Subcutaneous adipose tissue (tissue), 4 donors: Measurements from ENCODE around the gene CDK17. TPM values are rescaled to one million over a fixed set of nuclear protein-coding genes. Genes with fewer than 3 reads are reported as not detected.

Source experiments
- CTCF ChIP-seq: fragments of 450-650 bp; IDR thresholded peaks from one replicate; pipeline ENCODE4 v1.5.1; 2016; ENCODE audit warnings: low read depth, mild to moderate bottlenecking, control low read depth, antibody characterized with exemption, moderate library complexity
- total RNA-seq, 4 donors: library from RNA; depleted of rRNA; stranded (reverse); fragments of >200 nt; gene quantifications; one replicate each; pipeline ENCODE4 v1.1.0, GENCODE V29; 2016

Gene CDK17
- total RNA-seq, 4 donors from 2014 or later = 54.7 to 83.5 (median 63.2) TPM

- TF ChIP-seq CTCF = no peak
Observed at GRCh38 chr12:96261557-96261956, 138.7 kb downstream of the CDK17 start.

GRCh38 chr12:96260644-96261043 lies 139.6 kb downstream of the CDK17 start:
- no peak for TF ChIP-seq CTCF

- no peak for TF ChIP-seq CTCF
Observed at GRCh38 chr12:96260231-96260630, 140.0 kb downstream of the CDK17 start.

GRCh38 chr12:96258104-96258961 lies 141.9 kb downstream of the CDK17 start:
- no peak for TF ChIP-seq CTCF

DNA sequence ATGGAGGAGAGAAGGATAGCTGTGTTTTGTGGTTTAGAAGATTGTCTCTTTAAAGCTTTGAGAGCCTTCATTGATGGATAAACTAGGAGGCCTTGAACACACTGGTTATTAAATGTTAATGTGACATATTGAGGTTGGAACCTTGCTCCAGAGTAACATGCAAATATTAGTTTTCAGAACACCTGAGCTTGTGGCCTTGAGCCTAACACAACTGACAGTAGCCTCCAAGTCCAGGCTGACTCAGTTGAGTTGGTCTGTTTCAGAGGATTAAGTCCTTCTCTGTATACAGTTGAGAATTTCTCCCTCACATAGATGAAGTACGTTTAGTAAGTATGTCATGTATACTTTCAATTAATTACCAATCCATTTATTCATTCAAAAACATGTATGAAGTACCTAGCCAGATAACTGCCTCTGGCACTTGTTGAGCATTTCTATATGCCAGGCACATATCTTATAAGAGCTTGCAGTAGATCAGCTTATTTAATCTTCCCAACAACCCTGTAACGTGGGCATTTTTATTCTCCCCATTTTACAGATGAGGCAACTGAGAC lies 142.6 kb downstream of the CDK17 start:
- no peak for TF ChIP-seq CTCF

GRCh38 chr12:96256672-96257361 lies 143.4 kb downstream of the CDK17 start:
- TF ChIP-seq CTCF = no peak

DNA sequence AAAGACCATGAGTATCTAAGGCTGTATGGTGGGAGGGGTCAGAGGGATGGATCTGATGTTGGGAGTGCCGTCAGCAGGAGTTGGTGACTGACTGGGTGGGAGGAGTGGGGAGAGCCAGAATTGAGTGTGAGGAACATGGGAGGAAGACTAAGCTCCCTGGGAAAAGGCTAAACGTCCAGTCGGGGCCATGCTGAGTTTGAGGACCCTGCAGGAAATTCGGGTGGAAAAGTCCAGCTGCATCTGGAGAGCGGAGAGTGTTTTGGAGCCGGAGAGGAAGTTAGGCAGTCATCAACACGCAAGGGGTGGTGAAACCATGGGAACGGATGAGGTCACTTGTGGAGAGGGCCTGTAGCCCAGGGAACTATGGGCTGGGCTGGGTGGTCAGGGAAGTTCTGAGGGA lies 145.2 kb downstream of the CDK17 start:
- no peak for TF ChIP-seq CTCF
